ENCODE results near the gene PARD6B. TPM values are rescaled to one million over a fixed set of nuclear protein-coding genes. Genes with fewer than 3 reads are reported as not detected.
A peak's percentile ranks its signal among the peaks of the same experiment; 100 is the strongest.

Gene PARD6B
- total and polyA plus RNA-seq, 2 of the 13 experiments (the other 11 are each of a cell fraction or from before 2014, with no cell fraction given): 6.9 to 22.2 TPM

DNA sequence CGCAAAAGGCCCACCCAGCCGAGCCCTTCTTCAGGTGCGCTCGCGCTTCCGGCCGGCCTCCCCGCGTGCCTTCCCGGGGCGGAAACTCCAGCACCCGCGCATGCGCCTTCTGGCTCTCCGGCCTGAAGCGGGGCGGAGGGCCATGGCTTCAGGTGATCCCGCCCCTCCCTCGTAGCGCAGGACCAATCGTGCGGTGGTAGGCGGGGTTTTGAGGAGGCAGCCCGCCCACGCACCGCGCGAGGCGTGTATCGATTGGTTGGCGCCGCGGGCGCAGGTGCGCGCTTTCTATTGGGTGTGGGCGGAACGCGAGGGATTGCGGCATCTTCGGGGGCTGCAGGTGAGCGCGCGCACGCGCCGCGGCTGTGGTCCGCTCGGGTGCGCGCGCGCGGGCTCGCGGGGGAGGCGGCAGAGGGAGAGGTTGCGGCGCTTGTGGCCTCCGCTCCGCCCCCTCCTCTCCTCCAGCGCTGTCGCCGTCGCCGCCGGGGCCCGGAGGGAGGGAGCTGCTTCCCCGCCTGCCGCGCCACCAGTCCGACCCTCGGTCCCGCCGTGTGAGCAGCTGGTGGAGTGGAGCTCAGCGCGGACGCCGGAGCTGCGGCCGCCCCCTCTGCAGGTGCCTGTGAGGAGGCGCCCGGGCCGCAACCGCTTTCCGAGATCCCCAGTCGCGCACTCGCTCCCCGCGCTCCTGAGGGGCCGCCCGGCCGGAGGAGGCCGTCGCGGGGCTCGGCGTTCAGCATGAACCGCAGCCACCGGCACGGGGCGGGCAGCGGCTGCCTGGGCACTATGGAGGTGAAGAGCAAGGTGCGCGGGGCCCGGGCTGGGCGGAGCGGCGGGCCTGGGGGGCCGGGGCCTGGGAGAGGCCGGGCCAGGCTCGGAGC, at the start of gene PARD6B (continued):
- TF ChIP-seq ZKSCAN8 (CRISPR knock-in tag; IDR thresholded peaks at IDR 0.05; ENCODE audit: borderline replicate concordance) (no peak), JUND (CRISPR knock-in tag; IDR thresholded peaks at IDR 0.05) (no peak), CBX1 (IDR thresholded peaks at IDR 0.05; ENCODE audit: low read depth) (peak; percentile 65), ZFYVE20 (CRISPR knock-in tag; IDR thresholded peaks at IDR 0.05; ENCODE audit: borderline replicate concordance, low read depth) (peak; percentile 93; the same call in 1 of the 2 replicates), MTA3 (CRISPR knock-in tag; IDR thresholded peaks at IDR 0.05) (no peak), TOPORS (CRISPR knock-in tag; IDR thresholded peaks at IDR 0.05) (no peak; the same call in 1 of the 2 replicates), SNRNP70 (IDR thresholded peaks at IDR 0.05; ENCODE audit: low read depth, low read length) (0 out of 2 replicates have a peak, but pooled peaks have one; percentile 56), ZNF879 (CRISPR knock-in tag; IDR thresholded peaks at IDR 0.05) (no peak), POGZ (CRISPR knock-in tag; IDR thresholded peaks at IDR 0.05) (peak; percentile 72), ZNF552 (CRISPR knock-in tag; IDR thresholded peaks at IDR 0.05; ENCODE audit: borderline replicate concordance) (peak; percentile 80; the same call in 1 of the 2 replicates), PHB2 (IDR thresholded peaks at IDR 0.05; ENCODE audit: partially characterized antibody) (no peak), AGO2 (optimal IDR thresholded peaks at IDR 0.05; ENCODE audit: low read depth, low read length) (peak; percentile 96), RAD21 (CRISPR knock-in tag; IDR thresholded peaks at IDR 0.05) (peak; percentile 85), ZFY (CRISPR knock-in tag; IDR thresholded peaks at IDR 0.05) (peak; percentile 97), KMT2B (CRISPR knock-in tag; IDR thresholded peaks at IDR 0.05) (peak; percentile 85; the same call in 1 of the 2 replicates), FOXO1 (CRISPR knock-in tag; IDR thresholded peaks at IDR 0.05) (peak; percentile 44), TEAD2 (CRISPR knock-in tag; IDR thresholded peaks at IDR 0.05) (0 out of 2 replicates have a peak, but pooled peaks have one; percentile 44)
- TF ChIP-seq, protein P1, sequence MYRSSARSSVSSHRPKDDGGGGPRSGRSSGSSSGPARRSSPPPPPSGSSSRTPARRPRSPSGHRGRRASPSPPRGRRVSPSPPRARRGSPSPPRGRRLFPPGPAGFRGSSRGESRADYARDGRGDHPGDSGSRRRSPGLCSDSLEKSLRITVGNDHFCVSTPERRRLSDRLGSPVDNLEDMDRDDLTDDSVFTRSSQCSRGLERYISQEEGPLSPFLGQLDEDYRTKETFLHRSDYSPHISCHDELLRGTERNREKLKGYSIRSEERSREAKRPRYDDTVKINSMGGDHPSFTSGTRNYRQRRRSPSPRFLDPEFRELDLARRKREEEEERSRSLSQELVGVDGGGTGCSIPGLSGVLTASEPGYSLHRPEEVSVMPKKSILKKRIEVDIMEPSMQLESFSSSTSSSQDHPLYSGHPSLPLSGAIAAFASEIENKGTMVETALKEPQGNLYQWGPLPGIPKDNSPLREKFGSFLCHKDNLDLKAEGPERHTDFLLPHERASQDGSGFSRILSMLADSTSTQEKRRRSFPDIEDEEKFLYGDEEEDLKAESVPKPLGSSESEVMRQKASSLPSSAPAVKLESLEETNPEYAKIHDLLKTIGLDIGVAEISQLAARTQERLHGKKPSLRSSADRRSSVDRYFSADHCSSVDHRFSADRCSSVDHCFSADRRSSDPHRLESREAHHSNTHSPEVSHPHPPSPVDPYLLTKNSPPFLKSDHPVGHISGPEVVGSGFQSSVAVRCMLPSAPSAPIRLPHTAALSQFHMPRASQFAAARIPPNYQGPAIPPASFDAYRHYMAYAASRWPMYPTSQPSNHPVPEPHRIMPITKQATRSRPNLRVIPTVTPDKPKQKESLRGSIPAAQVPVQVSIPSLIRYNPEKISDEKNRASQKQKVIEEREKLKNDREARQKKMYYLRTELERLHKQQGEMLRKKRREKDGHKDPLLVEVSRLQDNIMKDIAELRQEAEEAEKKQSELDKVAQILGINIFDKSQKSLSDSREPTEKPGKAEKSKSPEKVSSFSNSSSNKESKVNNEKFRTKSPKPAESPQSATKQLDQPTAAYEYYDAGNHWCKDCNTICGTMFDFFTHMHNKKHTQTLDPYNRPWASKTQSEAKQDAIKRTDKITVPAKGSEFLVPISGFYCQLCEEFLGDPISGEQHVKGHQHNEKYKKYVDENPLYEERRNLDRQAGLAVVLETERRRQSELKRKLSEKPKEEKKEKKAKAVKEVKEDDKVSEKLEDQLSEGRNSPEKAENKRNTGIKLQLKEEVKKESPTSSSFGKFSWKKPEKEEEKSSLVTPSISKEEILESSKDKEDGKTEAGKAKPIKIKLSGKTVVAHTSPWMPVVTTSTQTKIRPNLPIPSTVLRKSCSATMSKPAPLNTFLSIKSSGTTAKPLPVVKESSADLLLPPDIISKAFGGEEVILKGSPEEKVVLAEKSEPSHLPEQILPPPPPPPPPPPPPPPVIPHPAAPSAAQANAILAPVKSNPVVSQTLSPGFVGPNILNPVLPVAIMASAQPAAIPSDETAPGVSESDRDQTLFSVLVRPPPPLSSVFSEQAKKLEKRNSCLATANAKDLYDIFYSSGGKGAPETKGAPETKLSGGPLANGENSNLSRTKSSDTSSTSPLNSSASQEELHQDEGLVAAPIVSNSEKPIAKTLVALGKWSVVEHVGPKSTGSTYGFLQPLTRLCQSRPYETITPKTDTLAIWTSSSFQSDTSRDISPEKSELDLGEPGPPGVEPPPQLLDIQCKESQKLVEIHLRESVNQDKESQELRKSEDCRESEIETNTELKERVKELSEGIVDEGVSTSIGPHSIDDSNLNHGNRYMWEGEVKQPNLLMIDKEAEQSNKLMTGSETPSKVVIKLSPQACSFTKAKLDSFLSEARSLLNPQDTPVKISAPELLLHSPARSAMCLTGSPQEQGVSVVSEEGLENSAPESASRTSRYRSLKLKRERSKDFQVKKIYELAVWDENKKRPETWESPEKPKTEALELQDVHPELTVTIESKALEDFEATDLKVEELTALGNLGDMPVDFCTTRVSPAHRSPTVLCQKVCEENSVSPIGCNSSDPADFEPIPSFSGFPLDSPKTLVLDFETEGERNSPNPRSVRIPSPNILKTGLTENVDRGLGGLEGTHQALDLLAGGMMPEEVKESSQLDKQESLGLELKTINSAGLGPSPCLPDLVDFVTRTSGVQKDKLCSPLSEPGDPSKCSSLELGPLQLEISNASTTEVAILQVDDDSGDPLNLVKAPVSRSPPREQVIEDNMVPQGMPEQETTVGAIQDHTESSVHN (CRISPR knock-in tag; IDR thresholded peaks at IDR 0.05): no peak; the same call in 1 of the 2 replicates
- TF ChIP-seq, protein P2, sequence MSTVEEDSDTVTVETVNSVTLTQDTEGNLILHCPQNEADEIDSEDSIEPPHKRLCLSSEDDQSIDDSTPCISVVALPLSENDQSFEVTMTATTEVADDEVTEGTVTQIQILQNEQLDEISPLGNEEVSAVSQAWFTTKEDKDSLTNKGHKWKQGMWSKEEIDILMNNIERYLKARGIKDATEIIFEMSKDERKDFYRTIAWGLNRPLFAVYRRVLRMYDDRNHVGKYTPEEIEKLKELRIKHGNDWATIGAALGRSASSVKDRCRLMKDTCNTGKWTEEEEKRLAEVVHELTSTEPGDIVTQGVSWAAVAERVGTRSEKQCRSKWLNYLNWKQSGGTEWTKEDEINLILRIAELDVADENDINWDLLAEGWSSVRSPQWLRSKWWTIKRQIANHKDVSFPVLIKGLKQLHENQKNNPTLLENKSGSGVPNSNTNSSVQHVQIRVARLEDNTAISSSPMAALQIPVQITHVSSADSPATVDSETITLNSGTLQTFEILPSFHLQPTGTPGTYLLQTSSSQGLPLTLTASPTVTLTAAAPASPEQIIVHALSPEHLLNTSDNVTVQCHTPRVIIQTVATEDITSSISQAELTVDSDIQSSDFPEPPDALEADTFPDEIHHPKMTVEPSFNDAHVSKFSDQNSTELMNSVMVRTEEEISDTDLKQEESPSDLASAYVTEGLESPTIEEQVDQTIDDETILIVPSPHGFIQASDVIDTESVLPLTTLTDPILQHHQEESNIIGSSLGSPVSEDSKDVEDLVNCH (CRISPR knock-in tag; IDR thresholded peaks at IDR 0.05): no peak

Data from HepG2 (cell line).